ENCODE measurements around the gene CHD1L.
A peak's percentile ranks its signal among the peaks of the same experiment; 100 is the strongest.
"Not testable (repeated sequence)": the region's sequence is repeated elsewhere in the genome, so short reads cannot be mapped to it uniquely, and the experiment has no call there.

The CHD1L gene

DNA sequence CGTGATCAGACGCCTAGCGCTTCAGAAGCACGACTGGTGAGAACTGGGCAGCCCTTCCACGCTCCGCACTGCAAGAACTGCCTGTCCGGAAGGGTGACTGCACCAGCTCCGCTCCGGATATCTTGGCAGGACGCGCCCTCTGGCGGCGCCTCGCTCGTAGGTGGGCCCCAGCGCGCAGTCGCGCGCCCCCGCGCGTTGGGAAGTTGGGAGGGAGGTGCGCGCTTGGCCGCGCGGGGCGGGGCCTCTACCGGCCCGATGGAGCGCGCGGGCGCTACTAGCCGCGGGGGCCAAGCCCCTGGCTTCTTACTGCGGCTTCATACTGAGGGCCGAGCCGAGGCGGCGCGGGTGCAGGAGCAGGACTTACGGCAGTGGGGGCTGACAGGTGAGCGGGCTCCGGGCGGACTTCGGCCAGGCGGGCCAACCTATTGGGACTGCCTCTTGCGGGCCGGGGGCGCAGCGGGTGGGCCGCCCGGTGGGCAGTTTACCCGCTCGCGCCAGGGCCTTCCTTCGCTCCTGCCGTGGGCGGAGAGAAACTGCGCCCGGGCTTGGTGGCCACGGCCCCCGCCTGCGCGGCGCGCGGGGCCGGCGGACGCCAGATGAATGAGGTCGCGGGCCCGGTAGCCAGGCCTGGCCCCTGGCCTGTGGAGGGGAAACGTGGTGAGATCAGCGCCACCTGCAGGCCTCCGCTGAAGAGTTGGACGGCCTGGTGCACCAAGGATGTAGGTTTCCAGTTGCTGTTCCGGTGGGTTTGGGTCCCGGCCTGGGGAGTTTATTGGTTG is at the start of gene CHD1L:
TSS of gene CHD1L (plus strand) at position 236 of the 779 bp plus-strand sequence. CDS start at position 256, 20 bp downstream.
- Histone ChIP-seq H3K9me3 (no peaks in the 10 kb centered on the region), H3K4me3 (peak within 1 kb of the TSS; percentile 98 to 99)
- TF ChIP-seq, protein P1, sequence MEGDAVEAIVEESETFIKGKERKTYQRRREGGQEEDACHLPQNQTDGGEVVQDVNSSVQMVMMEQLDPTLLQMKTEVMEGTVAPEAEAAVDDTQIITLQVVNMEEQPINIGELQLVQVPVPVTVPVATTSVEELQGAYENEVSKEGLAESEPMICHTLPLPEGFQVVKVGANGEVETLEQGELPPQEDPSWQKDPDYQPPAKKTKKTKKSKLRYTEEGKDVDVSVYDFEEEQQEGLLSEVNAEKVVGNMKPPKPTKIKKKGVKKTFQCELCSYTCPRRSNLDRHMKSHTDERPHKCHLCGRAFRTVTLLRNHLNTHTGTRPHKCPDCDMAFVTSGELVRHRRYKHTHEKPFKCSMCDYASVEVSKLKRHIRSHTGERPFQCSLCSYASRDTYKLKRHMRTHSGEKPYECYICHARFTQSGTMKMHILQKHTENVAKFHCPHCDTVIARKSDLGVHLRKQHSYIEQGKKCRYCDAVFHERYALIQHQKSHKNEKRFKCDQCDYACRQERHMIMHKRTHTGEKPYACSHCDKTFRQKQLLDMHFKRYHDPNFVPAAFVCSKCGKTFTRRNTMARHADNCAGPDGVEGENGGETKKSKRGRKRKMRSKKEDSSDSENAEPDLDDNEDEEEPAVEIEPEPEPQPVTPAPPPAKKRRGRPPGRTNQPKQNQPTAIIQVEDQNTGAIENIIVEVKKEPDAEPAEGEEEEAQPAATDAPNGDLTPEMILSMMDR (IDR thresholded peaks at IDR 0.05): peak; percentile 88 to 90

DNA sequence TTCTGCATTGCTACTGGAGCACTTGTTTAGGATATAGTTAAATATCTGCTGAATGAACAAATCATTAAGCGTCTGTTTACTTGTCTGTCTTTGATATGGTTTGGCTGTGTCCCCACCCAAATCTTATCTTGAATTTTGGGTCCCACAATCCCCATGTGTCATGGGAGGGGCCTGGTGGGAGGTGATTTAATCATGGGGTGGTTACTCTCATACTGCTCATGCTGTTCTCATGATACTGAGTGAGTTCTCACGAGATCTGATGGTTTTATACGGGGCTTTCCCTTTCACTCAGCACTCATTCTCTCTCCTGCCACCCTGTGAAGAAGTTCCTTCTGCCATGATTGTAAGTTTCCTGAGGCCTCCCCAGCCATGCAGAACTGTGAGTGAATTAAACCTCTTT is 45.2 kb upstream of the CHD1L start:
- H3K36me3 ChIP-seq; H3K27me3 ChIP-seq; H3K4me3 ChIP-seq; H3K4me1 ChIP-seq; intact Hi-C loops (cut with DNase I; ENCODE audit: low total_unique reads); H3K27ac ChIP-seq; DNase-seq; H3K9me3 ChIP-seq: not testable (repeated sequence)

More for the DNA sequence above, at the start of gene CHD1L:
- H3K27me3 ChIP-seq: no peaks in the 10 kb centered on the region
- intact Hi-C loops (cut with DNase I; ENCODE audit: low total_unique reads): loop anchor here (1.0 kb wide), 1 partner anchor 70 kb away; the partner anchor contains the start of gene PRKAB2
- DNase-seq: peak; percentile 95 to 98
- no peaks in the 10 kb centered on the region for H3K36me3 ChIP-seq
- peak within 1 kb of the TSS; percentile 97 to 99 for H3K27ac ChIP-seq
- peaks cover 0 to 37% (median 9%) of the 10 kb centered on the region in 4 donors for H3K4me1 ChIP-seq

DNA sequence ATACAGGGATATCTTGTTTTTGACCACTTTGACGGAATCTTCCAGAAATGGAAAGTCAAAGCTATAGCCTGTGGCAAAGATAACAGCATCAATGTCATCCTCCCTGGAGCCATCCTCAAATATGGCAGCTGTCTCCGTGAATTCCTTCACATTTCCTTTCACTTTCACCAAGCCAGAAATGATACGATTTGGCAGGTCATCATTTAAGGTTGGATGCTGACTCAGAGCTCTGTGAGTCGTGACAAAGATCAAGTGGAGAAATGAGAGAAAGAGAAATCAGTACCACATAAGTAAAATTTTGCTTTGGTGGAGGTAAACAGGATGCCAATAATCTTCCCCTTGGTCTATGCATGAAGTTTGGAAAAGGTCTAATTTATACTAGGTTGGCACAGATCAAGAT is 41.2 kb upstream of the CHD1L start:
- Histone ChIP-seq H3K9me3 (no peaks in the 10 kb centered on the region), H3K4me1 (no peaks in the 10 kb centered on the region), H3K36me3 (no peaks in the 10 kb centered on the region), H3K27ac (no peak overlapping the region), H3K27me3 (no peaks in the 10 kb centered on the region), H3K4me3 (no peak overlapping the region)
- TF ChIP-seq, protein P1 (IDR thresholded peaks at IDR 0.05): no peak
- DNase-seq: no peak
- intact Hi-C loops (cut with DNase I; ENCODE audit: low total_unique reads): no loop called here

DNA sequence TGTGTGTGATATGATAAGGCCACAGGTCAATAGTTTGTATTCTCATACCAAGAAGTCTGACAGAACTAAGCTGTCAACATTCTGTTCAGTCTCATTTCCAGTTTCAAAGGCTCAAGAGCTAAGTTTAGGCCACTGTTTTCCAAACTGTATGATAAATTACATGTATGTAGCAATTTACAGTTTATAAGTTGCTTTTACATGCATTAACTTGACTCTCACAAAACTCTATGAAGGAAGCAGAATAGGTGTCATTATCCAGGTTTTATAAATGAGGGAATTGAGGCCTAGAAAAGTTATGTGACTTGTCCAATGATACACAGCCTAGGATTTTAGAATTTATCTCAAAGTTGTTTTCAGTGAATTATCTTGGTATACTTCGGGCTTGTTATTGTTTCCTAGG is 40.7 kb upstream of the CHD1L start:
- H3K4me3 ChIP-seq: no peak overlapping the region
- no peaks in the 10 kb centered on the region for H3K36me3 ChIP-seq
- H3K27me3 ChIP-seq: no peaks in the 10 kb centered on the region
- no peak for DNase-seq
- no peak overlapping the region for H3K27ac ChIP-seq
- TF ChIP-seq, protein P1 (IDR thresholded peaks at IDR 0.05): no peak
- no peaks in the 10 kb centered on the region for H3K9me3 ChIP-seq
- no peaks in the 10 kb centered on the region for H3K4me1 ChIP-seq
- intact Hi-C loops (cut with DNase I; ENCODE audit: low total_unique reads): no loop called here

DNA sequence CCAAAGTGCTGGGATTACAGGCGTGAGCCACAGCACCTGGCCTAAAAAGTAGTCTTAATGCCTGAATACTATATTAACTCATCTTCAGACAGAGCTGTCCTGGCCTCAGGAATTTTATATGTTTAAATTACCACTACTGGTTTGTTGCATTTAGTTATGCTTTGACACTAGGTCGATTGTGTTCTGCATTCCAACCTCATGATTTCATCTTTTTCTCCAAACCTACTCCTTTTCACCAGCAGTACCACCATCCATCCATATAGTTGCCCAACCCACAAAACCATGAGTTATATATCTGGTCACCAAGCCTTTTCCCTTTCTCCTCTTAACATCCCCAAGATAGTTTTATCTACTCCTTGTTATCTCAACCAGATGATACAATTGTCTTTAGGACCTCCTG is 39.9 kb upstream of the CHD1L start:
- no peak for DNase-seq
- H3K4me3 ChIP-seq: no peak overlapping the region
- no peaks in the 10 kb centered on the region for H3K4me1 ChIP-seq
- H3K27ac ChIP-seq: no peak overlapping the region
- H3K9me3 ChIP-seq: no peaks in the 10 kb centered on the region
- intact Hi-C loops (cut with DNase I; ENCODE audit: low total_unique reads): no loop called here
- TF ChIP-seq, protein P1 (IDR thresholded peaks at IDR 0.05): no peak
- H3K27me3 ChIP-seq: no peaks in the 10 kb centered on the region
- no peaks in the 10 kb centered on the region for H3K36me3 ChIP-seq

DNA sequence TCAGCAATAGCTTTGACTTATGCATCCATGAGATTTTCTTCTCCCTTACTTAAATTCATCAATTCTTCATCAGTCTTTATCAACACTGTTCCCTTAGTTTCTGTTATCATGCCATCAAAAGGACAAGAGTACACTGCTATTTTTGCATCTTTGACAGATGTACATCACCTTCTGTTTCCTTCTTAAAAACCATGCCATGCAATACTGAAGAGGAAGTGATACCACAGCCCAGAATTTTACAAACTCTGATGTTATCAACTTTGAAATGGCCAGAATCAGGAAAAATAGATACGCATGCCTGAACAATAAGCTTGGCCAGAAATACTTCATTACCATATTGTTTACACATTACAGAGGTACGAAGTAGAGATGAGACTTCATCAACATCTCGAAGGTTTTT is 38.4 kb upstream of the CHD1L start:
- no peaks in the 10 kb centered on the region for H3K36me3 ChIP-seq
- H3K27me3 ChIP-seq: no peaks in the 10 kb centered on the region
- no peak overlapping the region for H3K4me3 ChIP-seq
- H3K27ac ChIP-seq: no peak overlapping the region
- intact Hi-C loops (cut with DNase I; ENCODE audit: low total_unique reads): no loop called here
- no peak for DNase-seq
- no peaks in the 10 kb centered on the region for H3K4me1 ChIP-seq
- no peaks in the 10 kb centered on the region for H3K9me3 ChIP-seq
- TF ChIP-seq, protein P1 (IDR thresholded peaks at IDR 0.05): no peak
